Lung (tissue), 12 donors: ENCODE results near the gene SSU72. TPM values are rescaled to one million over a fixed set of nuclear protein-coding genes. Genes with fewer than 3 reads are reported as not detected.
"Not testable (repeated sequence)": the region's sequence is repeated elsewhere in the genome, so short reads cannot be mapped to it uniquely, and the experiment has no call there.

Source experiments
- ATAC-seq: fragments of 200-7000 bp; cut with Tn5 transposase; one replicate; pipeline ENCODE4 v1.9.1; 2020; ENCODE audit warnings: moderate number of reproducible peaks; ENCODE audit not compliant: insufficient read depth, low FRiP score
- DNase-seq, 3 donors: peaks; one replicate each; pipeline ENCODE4 v3.0.0-alpha.2; 2013 to 2017
- H3K27ac ChIP-seq, 2 donors: one replicate each; pipeline ENCODE4 v1.5.1; 2013; ENCODE audit warnings: mild to moderate bottlenecking in 2 of 2, moderate library complexity in 2 of 2, control low read depth in 1 of 2, inconsistent platforms in 1 of 2, low read depth in 1 of 2, low read length in 1 of 2
- H3K27me3 ChIP-seq, 3 donors: one replicate each; pipeline ENCODE4 v1.5.1; 2013; ENCODE audit warnings: low read length in 2 of 3; ENCODE audit not compliant: control insufficient read depth in 3 of 3, insufficient read depth in 3 of 3
- H3K36me3 ChIP-seq, 4 donors: one replicate each; pipeline ENCODE4 v1.5.1; 2013; ENCODE audit warnings: low read length in 4 of 4, mild to moderate bottlenecking in 1 of 4, moderate library complexity in 1 of 4; ENCODE audit not compliant: control insufficient read depth in 4 of 4, insufficient read depth in 4 of 4
- H3K4me1 ChIP-seq, 5 donors: one replicate each; pipeline ENCODE4 v1.5.1; 2013; ENCODE audit warnings: low read length in 5 of 5, mild to moderate bottlenecking in 2 of 5, moderate library complexity in 1 of 5; ENCODE audit not compliant: control insufficient read depth in 5 of 5, insufficient read depth in 5 of 5
- H3K4me3 ChIP-seq: one replicate; pipeline ENCODE4 v1.5.1; 2013; ENCODE audit warnings: mild to moderate bottlenecking, control low read depth, moderate library complexity
- H3K9ac ChIP-seq, 2 donors: one replicate each; pipeline ENCODE4 v1.5.1; 2013; ENCODE audit warnings: low read length in 2 of 2, control low read depth in 1 of 2; ENCODE audit not compliant: insufficient read depth in 1 of 2
- H3K9me3 ChIP-seq, 4 donors: one replicate each; pipeline ENCODE4 v1.5.1; 2013; ENCODE audit warnings: low read length in 3 of 4, mild to moderate bottlenecking in 1 of 4, moderate library complexity in 1 of 4; ENCODE audit not compliant: control insufficient read depth in 4 of 4, insufficient read depth in 3 of 4
- CTCF ChIP-seq: IDR thresholded peaks from 2 replicates; pipeline ENCODE4 v1.5.1; 2012; ENCODE audit warnings: mild to moderate bottlenecking; ENCODE audit errors: control extremely low read depth, extremely low read depth
- WGBS, 2 donors: extraction: QIAGEN DNeasy Blood & Tissue Kit; methylation state at CpG; one replicate each; pipeline ENCODE4 v1.1.7; 2013; 5-methylcytosine and 5-hydroxymethylcytosine counted together
- polyA plus RNA-seq, 2 donors: library from polyadenylated mRNA; stranded (reverse); fragments of 200-250 nt; gene quantifications; one replicate each; pipeline ENCODE4 v1.2.1, GENCODE V29; 2013
- total RNA-seq, 2 donors: library from RNA; depleted of rRNA in 1 of 2; stranded (reverse); fragments of >200 nt in 1 of 2; gene quantifications; one replicate each; pipeline ENCODE4 v1.2.1, GENCODE V29; 2014 to 2021
- donor health status: control.
- donor health status: control.
- donor health status: Bipolar disorder and iron deficiency.
- donor health status: healthy.
- donor health status: DM: yes; HTN: yes; CAD: no.

The SSU72 gene
- total and polyA plus RNA-seq, 4 donors = 63.7 to 128 (median 100) TPM

GRCh38 chr1:1508775-1509464 lies 65.7 kb downstream of the SSU72 start:
- ATAC-seq, H3K27me3 ChIP-seq, H3K27ac ChIP-seq, H3K9me3 ChIP-seq, H3K36me3 ChIP-seq, H3K4me1 ChIP-seq, DNase-seq, H3K4me3 ChIP-seq, H3K9ac ChIP-seq: not testable (repeated sequence)
- 65 to 69% methylated on average over 26 to 28 of the region's 34 CpGs for WGBS, 2 donors

- no peak overlapping the region for H3K27ac ChIP-seq
- H3K27me3 ChIP-seq = no peaks in the 10 kb centered on the region
- peaks cover 2 to 6% (median 3%) of the 10 kb centered on the region in 5 donors for H3K4me1 ChIP-seq
- H3K36me3 ChIP-seq = no peaks in the 10 kb centered on the region
- DNase-seq (no peak), ATAC-seq (no peak)
- H3K9me3 ChIP-seq = no peaks in the 10 kb centered on the region
- H3K9ac ChIP-seq = no peak overlapping the region
- no peak overlapping the region for H3K4me3 ChIP-seq
- WGBS, 2 donors = 91 to 96% methylated on average over 4 of the region's 4 CpGs
- no peak for TF ChIP-seq CTCF
Observed at GRCh38 chr1:1507305-1507704, 67.4 kb downstream of the SSU72 start.

- H3K27me3 ChIP-seq, DNase-seq, H3K4me1 ChIP-seq, H3K9ac ChIP-seq, ATAC-seq, H3K36me3 ChIP-seq, H3K4me3 ChIP-seq, H3K9me3 ChIP-seq: not testable (repeated sequence)
- 77 to 89% methylated on average over 5 of the region's 5 CpGs for WGBS, 2 donors
- H3K27ac ChIP-seq = peak overlapping the region; percentile 25 to 74
Observed at GRCh38 chr1:1505801-1506200, 68.9 kb downstream of the SSU72 start.

GRCh38 chr1:1505366-1505798 lies 69.3 kb downstream of the SSU72 start:
- H3K27ac ChIP-seq = peak overlapping the region; percentile 42 to 80
- DNase-seq = peak in 1 of 3 donors; percentile 41
- 16 to 19% methylated on average over 12 to 16 of the region's 22 CpGs for WGBS, 2 donors
- H3K9ac ChIP-seq, H3K36me3 ChIP-seq, H3K9me3 ChIP-seq, H3K4me3 ChIP-seq, H3K27me3 ChIP-seq, H3K4me1 ChIP-seq: not testable (repeated sequence)
- peak; percentile 27 for ATAC-seq

GRCh38 chr1:1504777-1505365 lies 69.8 kb downstream of the SSU72 start:
- H3K9ac ChIP-seq, ATAC-seq, H3K9me3 ChIP-seq, H3K27me3 ChIP-seq, H3K4me3 ChIP-seq, H3K36me3 ChIP-seq, H3K4me1 ChIP-seq: not testable (repeated sequence)
- TF ChIP-seq CTCF = peak; percentile 17
- H3K27ac ChIP-seq = peak overlapping the region; percentile 42 to 80
- peak; percentile 65 to 68 (median 67) for DNase-seq
- 34 to 38% methylated on average over 16 of the region's 16 CpGs for WGBS, 2 donors

GRCh38 chr1:1495461-1495975 lies 79.1 kb downstream of the SSU72 start:
- H3K4me1 ChIP-seq, H3K4me3 ChIP-seq, H3K27me3 ChIP-seq, DNase-seq, H3K27ac ChIP-seq, H3K9me3 ChIP-seq, ATAC-seq, H3K9ac ChIP-seq: not testable (repeated sequence)
- 91 to 94% methylated on average over 18 of the region's 18 CpGs for WGBS, 2 donors
- peaks cover 12 to 30% (median 20%) of the 10 kb centered on the region in 4 donors for H3K36me3 ChIP-seq
